ENCODE measurements around the gene UGGT1.
"Not testable (repeated sequence)": the region's sequence is repeated elsewhere in the genome, so short reads cannot be mapped to it uniquely, and the experiment has no call there.

The UGGT1 gene

DNA sequence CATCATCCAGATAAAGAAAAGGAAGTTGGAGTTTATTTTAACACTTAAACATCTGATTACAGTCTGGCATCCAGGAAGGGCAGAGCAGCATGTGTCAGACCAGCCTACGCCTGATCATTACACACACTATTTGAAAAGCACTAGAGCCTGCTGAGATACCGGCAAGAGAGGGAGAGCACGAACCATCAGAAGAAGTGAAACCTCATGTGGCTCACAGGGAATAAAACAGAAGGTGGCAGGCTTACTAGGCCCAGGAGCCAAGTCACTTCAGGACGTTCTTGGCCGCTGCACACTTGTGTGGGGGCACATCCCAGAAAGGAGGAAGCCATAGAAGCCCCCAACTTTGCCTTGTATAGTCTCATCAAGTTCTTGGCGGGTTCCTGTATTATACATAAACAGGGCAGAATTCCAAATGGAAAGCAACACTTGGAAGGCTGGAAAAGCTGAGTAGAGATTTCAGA lies 105.5 kb downstream of the UGGT1 start:
- FAIRE-seq (no peak), DNase-seq (ENCODE audit: insufficient read length, low spot score) (no peak)
- TF ChIP-seq, protein P1, sequence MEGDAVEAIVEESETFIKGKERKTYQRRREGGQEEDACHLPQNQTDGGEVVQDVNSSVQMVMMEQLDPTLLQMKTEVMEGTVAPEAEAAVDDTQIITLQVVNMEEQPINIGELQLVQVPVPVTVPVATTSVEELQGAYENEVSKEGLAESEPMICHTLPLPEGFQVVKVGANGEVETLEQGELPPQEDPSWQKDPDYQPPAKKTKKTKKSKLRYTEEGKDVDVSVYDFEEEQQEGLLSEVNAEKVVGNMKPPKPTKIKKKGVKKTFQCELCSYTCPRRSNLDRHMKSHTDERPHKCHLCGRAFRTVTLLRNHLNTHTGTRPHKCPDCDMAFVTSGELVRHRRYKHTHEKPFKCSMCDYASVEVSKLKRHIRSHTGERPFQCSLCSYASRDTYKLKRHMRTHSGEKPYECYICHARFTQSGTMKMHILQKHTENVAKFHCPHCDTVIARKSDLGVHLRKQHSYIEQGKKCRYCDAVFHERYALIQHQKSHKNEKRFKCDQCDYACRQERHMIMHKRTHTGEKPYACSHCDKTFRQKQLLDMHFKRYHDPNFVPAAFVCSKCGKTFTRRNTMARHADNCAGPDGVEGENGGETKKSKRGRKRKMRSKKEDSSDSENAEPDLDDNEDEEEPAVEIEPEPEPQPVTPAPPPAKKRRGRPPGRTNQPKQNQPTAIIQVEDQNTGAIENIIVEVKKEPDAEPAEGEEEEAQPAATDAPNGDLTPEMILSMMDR (IDR thresholded peaks at IDR 0.05; ENCODE audit: insufficient read depth, missing control alignments), result no peak

DNA sequence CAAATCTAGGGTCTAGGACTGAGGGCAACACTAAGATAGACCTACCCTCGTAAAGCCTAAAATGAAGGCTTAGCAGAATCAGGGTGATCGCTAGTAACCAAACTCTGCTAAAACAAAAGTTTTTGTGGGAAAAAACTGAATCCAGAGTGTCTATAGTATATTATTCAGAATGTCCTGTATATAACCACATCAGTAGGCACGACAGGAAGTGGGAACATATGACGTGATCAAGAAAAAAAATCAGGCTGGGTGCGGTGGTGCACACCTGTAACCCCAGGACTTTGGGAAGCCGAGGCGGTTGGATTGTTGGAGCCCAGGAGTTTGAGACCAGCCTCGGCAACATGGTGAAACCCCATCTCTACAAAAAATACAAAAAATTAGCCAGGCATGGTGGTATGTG lies 106.1 kb downstream of the UGGT1 start:
- DNase-seq (ENCODE audit: insufficient read length, low spot score) (no peak), FAIRE-seq (no peak)
- TF ChIP-seq, protein P1 (IDR thresholded peaks at IDR 0.05; ENCODE audit: insufficient read depth, missing control alignments), result no peak

DNA sequence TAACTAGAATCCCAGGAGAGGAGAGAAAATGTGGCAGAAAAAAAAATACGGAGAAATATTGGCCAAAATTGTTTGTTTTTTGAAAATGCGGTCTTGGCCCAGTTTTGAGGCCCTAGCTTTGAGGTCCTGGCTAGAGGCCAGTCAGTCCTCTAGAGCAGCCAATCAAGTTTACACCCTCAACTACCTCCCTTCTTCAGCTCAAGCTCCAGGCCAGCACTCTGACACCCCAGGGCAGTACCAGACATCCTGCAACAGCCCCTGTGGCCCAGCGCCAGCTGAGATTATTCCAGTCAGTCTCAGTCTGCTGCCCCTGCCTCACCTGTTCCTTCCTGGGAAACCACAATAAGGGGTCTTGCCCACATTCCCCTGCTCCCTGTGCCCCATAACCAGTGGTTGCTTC lies 107.7 kb downstream of the UGGT1 start:
- DNase-seq (ENCODE audit: insufficient read length, low spot score) (no peak), FAIRE-seq (no peak)

DNA sequence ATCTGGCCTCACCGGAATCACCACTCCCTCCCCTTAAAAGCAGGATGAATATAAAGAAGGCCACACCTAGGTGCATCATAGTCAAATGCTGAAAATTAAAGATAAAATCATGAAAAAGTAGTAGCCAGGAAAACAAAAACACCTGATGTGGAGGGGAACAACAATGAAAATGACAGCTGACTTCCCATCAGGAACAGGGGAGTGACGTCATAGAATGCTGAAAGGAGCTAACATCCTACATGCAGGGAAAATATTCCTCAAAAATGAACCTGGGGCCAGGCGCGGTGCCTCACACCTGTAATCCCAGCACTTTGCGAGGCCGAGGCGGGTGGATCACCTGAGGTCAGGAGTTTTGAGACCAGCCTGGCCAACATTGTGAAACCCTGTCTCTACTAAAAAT lies 108.1 kb downstream of the UGGT1 start:
- TF ChIP-seq, protein P1 (IDR thresholded peaks at IDR 0.05; ENCODE audit: insufficient read depth, missing control alignments), result no peak
- FAIRE-seq, result no peak
- no peak for DNase-seq (ENCODE audit: insufficient read length, low spot score)

More for the DNA sequence above, 107.7 kb downstream of the UGGT1 start:
- TF ChIP-seq, protein P1 (IDR thresholded peaks at IDR 0.05; ENCODE audit: insufficient read depth, missing control alignments), result no peak

DNA sequence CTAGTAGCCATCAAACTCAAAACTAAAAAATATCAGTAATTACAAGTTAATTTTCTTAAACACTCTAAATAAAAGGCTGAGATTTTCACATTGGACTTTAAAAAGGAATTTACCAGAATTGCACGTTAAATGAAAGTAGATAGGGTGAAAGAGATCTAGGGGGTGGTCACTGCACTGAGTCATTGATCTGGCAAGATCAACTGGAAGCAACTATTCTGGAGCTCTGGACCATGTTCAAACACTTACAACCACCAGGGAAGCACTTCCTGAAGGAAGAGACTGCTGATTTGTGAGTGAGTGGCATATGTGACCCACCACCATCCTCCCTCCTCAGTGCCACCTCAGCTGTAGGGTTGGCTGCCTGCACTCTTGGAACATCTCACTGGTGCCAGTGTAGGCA lies 111.8 kb downstream of the UGGT1 start:
- TF ChIP-seq, protein P1 (IDR thresholded peaks at IDR 0.05; ENCODE audit: insufficient read depth, missing control alignments), result no peak
- FAIRE-seq (no peak), DNase-seq (ENCODE audit: insufficient read length, low spot score) (no peak)

DNA sequence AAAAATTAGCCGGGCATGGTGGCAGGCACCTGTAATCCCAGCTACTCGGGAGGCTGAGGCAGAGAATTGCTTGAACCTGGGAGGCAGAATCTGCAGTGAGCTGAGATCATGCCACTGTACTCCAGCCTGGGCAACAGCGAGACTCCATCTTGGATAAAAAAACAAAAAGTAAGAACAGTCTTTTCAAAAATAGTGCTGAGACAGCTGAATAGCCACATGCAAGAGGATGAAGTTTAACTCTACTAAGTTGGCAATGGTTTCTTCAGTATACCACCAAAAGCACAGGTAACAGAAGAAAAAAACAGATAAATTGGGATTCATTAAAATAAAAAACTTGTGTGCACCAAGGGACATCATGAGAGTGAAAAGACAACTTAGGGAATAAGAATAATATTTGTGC lies 115.2 kb downstream of the UGGT1 start:
- DNase-seq (ENCODE audit: insufficient read length, low spot score), result no peak
- TF ChIP-seq, protein P1 (IDR thresholded peaks at IDR 0.05; ENCODE audit: insufficient read depth, missing control alignments), result no peak
- no peak for FAIRE-seq

DNA sequence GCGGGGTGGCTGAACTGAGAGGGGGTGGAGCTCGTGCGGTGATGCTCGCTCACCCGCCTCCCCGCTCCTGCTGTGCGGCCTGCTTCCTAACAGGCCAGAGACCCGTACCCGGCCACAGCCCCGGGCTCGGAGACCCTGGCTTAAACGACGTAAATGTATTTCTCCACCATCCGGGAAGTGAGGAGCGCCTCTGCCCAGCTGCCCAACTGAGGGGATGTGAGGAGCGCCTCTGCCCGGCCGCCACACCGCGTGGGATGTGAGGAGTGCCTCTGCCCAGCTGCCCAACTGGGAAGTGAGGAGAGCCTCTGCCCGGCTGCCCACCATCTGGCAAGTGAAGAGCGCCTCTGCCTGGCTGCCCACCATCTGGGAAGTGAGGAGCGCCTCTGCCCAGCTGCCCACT lies 117.0 kb downstream of the UGGT1 start:
- FAIRE-seq (no peak), DNase-seq (ENCODE audit: insufficient read length, low spot score) (no peak)
- TF ChIP-seq, protein P1 (IDR thresholded peaks at IDR 0.05; ENCODE audit: insufficient read depth, missing control alignments), result no peak

DNA sequence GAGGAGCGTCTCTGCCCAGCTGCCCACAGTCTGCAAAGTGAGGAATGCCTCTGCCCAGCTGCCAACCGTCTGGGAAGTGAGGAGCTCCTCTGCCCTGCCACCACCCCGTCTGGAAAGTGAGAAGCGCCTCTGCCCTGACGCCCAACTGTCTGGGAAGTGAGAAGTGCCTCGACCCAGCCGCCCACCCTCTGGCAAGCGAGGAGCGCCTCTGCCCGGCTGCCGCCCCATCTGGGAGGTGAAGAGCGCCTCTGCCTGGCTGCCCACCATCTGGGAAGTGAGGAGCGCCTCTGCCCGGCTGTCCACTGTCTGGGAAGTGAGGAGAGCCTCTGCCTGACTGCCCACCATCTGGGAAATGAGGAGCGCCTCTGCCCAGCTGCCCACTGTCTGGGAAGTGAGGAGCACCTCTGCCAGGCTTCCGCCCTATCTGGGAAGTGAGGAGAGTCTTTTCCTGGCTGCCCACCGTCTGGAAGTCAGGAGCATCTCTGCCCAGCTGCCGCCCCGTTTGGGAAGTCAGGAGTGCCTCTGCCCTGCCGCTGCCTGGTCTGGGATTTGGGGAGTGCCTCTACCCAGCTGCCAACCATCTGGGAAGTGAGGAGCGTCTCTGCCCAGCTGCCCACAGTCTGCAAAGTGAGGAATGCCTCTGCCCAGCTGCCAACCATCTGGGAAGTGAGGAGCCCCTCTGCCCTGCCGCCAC lies 117.8 kb downstream of the UGGT1 start:
- DNase-seq (ENCODE audit: insufficient read length, low spot score); FAIRE-seq: not testable (repeated sequence)
